Heart right ventricle (tissue), 16 donors: Measurements from ENCODE around the gene SCGB1C2. TPM values are rescaled to one million over a fixed set of nuclear protein-coding genes. Genes with fewer than 3 reads are reported as not detected.

Experiments
- ATAC-seq, 8 donors: fragments of 200-7000 bp; cut with Tn5 transposase; one replicate each; pipeline ENCODE4 v1.9.1; 2020; ENCODE audit warnings: mild to moderate bottlenecking in 8 of 8, moderate library complexity in 8 of 8, moderate number of reproducible peaks in 1 of 8
- DNase-seq, 2 donors: peaks; one replicate each; pipeline ENCODE4 v3.0.0-alpha.2; 2020
- H3K27ac ChIP-seq, 10 donors: fragments of 200-600 bp; sonication (generic) in 2 of 10; one replicate each; pipeline versions ENCODE4 v1.5.0 to v1.8.0; 2020 to 2022; ENCODE audit warnings: mild to moderate bottlenecking in 3 of 10
- H3K27me3 ChIP-seq, 7 donors: fragments of 200-600 bp; one replicate each; pipeline ENCODE4 v1.8.0; 2021 to 2022; ENCODE audit warnings: mild to moderate bottlenecking in 2 of 7
- H3K36me3 ChIP-seq, 9 donors: fragments of 200-600 bp; sonication (generic) in 1 of 9; one replicate each; pipeline versions ENCODE4 v1.5.0 to v1.8.0; 2020 to 2022; ENCODE audit warnings: mild to moderate bottlenecking in 2 of 9
- H3K4me1 ChIP-seq, 9 donors: fragments of 200-600 bp; sonication (generic) in 1 of 9; one replicate each; pipeline versions ENCODE4 v1.5.0 to v1.8.0; 2020 to 2022; ENCODE audit warnings: mild to moderate bottlenecking in 4 of 9
- H3K4me3 ChIP-seq, 10 donors: fragments of 200-600 bp; sonication (generic) in 2 of 10; one replicate each; pipeline versions ENCODE4 v1.5.0 to v1.8.0; 2020 to 2022; ENCODE audit warnings: mild to moderate bottlenecking in 7 of 10, moderate library complexity in 2 of 10
- H3K9me3 ChIP-seq, 11 donors: fragments of 200-600 bp in 10 of 11; sonication (generic) in 2 of 11; one replicate each; pipeline versions ENCODE4 v1.5.0 to v1.8.0; 2013 to 2022; ENCODE audit warnings: mild to moderate bottlenecking in 2 of 11, control low read depth in 1 of 11, moderate library complexity in 1 of 11
- CTCF ChIP-seq, 9 donors: fragments of 200-600 bp; sonication (generic) in 2 of 9; IDR thresholded peaks; one replicate each; pipeline versions ENCODE4 v1.5.0 to v1.8.0; 2021 to 2022; ENCODE audit warnings: antibody characterized with exemption in 9 of 9, mild to moderate bottlenecking in 5 of 9, moderate library complexity in 1 of 9
- WGBS, 2 donors: extraction: QIAGEN DNeasy Blood & Tissue Kit; methylation state at CpG; one replicate each; pipeline ENCODE4 v1.1.7; 2013; ENCODE audit warnings: inconsistent platforms in 1 of 2; 5-methylcytosine and 5-hydroxymethylcytosine counted together
- intact Hi-C, 10 donors: fragments of 100-400 bp; cut with DNase I; formaldehyde crosslinking; loops; one replicate each; pipeline versions ENCODE4 v1.11.1 to v1.14.2; 2022
- polyA plus RNA-seq, 2 donors: library from polyadenylated mRNA; stranded (reverse); fragments of 200-250 nt; gene quantifications; one replicate each; pipeline ENCODE4 v1.2.3, GENCODE V29; 2013
- total RNA-seq, 10 donors: library from RNA; stranded (reverse); fragmentation: NEBNext Ultra II Directional in 3 of 10; extraction: Animal tissue kit (Norgen Biotek cat#: 25700) in 3 of 10; gene quantifications; one replicate each; pipeline versions ENCODE4 v1.2.1 to v1.2.4, GENCODE V29; 2021 to 2023
- donor health status: Arrhythmogenic right ventricular cardiomyopathy.
- donor health status: ischemic (EF 13 %, LVEDD 7.1; RV severe dilation, severe dysfunction).
- donor health status: healthy with polysubstance abuse.
- donor health status: DM: no; HTN: yes; CAD: no.
- donor health status: DM: no; HTN: no; CAD: no.
- donor health status: ischemic (EF 25% LVEDD 6.9; RV normal size, moderate dysfunction).
- donor health status: ischemic (EF 25% LVEDD 5.7; RV mildly dilated, moderate dysfunction).
- donor health status: healthy.
- donor health status: DM: yes; HTN: yes; CAD: no.
- donor health status: Ischemic cardiomyopathy.
- donor health status: ischemic (EF 35%, LVEDD 5.7; RV mildly dilated, moderate dysfunction).
- donor health status: nonischemic (EF 11% LVEDD 7.7; RV severe dilation, severe dysfunction).
- donor health status: DM: yes; HTN: yes; CAD: no.
- donor health status: PGD.
- donor health status: ischemic (EF 29% LVEDD 5.4; RV normal size, mild dysfunction).
- donor health status: nonischemic (EF 23%, LVEDD 6.1; RV moderate dilation, normal function).

SCGB1C2 gene
- total and polyA plus RNA-seq, 12 donors = not detected

GRCh38 chr17:179066-179432 is 41.7 kb downstream of the SCGB1C2 start:
- DNase-seq = no peak
- Histone ChIP-seq H3K9me3 (no peaks in the 10 kb centered on the region), H3K36me3 (no peaks in the 10 kb centered on the region), H3K27ac (peak overlapping the region in 7 of 10 donors; percentile 4 to 94 (median 86)), H3K4me1 (peaks cover 2 to 47% (median 31%) of the 10 kb centered on the region in 9 donors), H3K27me3 (peaks cover 13 to 62% (median 38%) of the 10 kb centered on the region in 7 donors), H3K4me3 (peak overlapping the region in 8 of 10 donors; percentile 42 to 75 (median 66))
- TF ChIP-seq CTCF (IDR thresholded peaks at IDR 0.05) = no peak
- intact Hi-C loops = loop anchor here in 1 of 10 donors (5.0 kb wide), 1 partner anchor 208 kb away; no protein-coding TSS in a partner anchor
- WGBS, 2 donors = 51 to 63% methylated on average over 5 of the region's 5 CpGs
- ATAC-seq = no peak

GRCh38 chr17:179781-180380 is 42.5 kb downstream of the SCGB1C2 start:
- peak in 6 of 8 donors; percentile 12 to 32 (median 19) for ATAC-seq
- intact Hi-C loops = loop anchor here in 1 of 10 donors (5.0 kb wide), 1 partner anchor 207 kb away; no protein-coding TSS in a partner anchor

GRCh38 chr17:180381-181244 is 43.2 kb downstream of the SCGB1C2 start:
- no peak for TF ChIP-seq CTCF (IDR thresholded peaks at IDR 0.05)
- intact Hi-C loops = no loop called here

More at GRCh38 chr17:179781-180380, 42.5 kb downstream of the SCGB1C2 start:
- Histone ChIP-seq H3K27me3 (peaks cover 13 to 68% (median 38%) of the 10 kb centered on the region in 7 donors), H3K4me3 (peak overlapping the region; percentile 32 to 75 (median 61)), H3K4me1 (peaks cover 2 to 47% (median 31%) of the 10 kb centered on the region in 9 donors), H3K9me3 (no peaks in the 10 kb centered on the region), H3K27ac (peak overlapping the region; percentile 75 to 94 (median 84)), H3K36me3 (no peaks in the 10 kb centered on the region)
- no peak for TF ChIP-seq CTCF (IDR thresholded peaks at IDR 0.05)
- 14 to 17% methylated on average over 32 of the region's 32 CpGs for WGBS, 2 donors
- no peak for DNase-seq

More at GRCh38 chr17:180381-181244, 43.2 kb downstream of the SCGB1C2 start:
- Histone ChIP-seq H3K4me3 (peak overlapping the region; percentile 32 to 75 (median 61)), H3K9me3 (no peaks in the 10 kb centered on the region), H3K27ac (peak overlapping the region; percentile 75 to 94 (median 84)), H3K27me3 (peaks cover 13 to 68% (median 38%) of the 10 kb centered on the region in 7 donors), H3K4me1 (peaks cover 2 to 53% (median 31%) of the 10 kb centered on the region in 9 donors), H3K36me3 (no peaks in the 10 kb centered on the region)
- DNase-seq = peak in 1 of 2 donors; percentile 42
- ATAC-seq = peak; percentile 22 to 48 (median 32)
- WGBS, 2 donors = 0 to 1% methylated on average over 91 to 112 of the region's 112 CpGs
